Right renal cortex interstitium (tissue), 3 donors: Measurements from ENCODE around the gene FGF12. TPM values are rescaled to one million over a fixed set of nuclear protein-coding genes. Genes with fewer than 3 reads are reported as not detected.

ENCODE experiments used
- DNase-seq, 3 donors: peaks; one replicate each; pipeline ENCODE4 v3.0.0-alpha.2; 2013; ENCODE audit warnings: low read depth in 3 of 3, low spot score in 2 of 3
- polyA plus RNA-seq, 3 donors: library from polyadenylated mRNA; unstranded; fragments of 120-200 nt; gene quantifications; one replicate each; pipeline ENCODE4 v1.2.1, GENCODE V29; 2013; ENCODE audit not compliant: insufficient read length in 3 of 3

FGF12 gene
- polyA plus RNA-seq, 3 donors: 7.5 to 9.8 (median 8.6) TPM

DNA sequence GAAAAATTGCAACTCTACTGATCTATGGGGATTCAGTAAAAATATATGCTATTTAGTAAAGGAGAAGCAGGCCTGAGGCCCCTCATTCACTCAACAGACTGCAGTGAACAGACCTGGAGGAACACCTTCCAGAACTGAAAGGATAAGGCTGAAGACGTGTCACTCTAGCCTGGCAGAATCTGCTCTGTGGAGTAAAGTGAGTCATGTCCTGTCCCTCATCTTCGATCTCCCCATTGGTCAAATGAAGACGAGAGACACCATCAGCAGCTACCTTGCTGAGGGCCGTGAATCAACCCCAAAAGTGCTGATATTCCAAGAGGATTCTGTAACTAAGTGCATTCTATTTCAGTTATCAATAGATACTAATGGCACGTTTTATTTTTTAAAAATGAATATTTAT lies 359.7 kb downstream of the FGF12 start:
- no peak for DNase-seq

DNA sequence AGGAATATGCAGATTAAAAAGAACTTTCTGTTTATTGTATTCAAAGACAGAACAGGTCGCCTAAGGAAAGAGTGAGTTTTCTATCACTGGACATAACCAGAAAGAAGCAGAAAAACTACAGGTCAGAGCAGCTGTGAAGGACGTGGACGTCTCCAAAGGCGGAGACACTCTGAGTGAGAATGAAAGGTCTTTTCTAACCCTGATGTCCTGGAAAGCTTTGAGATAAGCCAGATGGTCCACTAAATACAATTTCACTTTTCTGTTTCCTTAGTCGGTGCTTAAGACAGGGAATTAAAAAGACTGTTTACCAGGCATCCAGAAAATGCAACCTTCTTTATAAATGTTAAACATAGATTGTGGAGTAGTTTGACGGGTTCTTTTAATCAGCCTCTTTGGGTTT lies 360.4 kb downstream of the FGF12 start:
- DNase-seq: no peak

- no peak for DNase-seq
Measured at GRCh38 chr3:192365571-192365970, 361.8 kb downstream of the FGF12 start.

- no peak for DNase-seq
Measured at GRCh38 chr3:192364316-192364715, 363.0 kb downstream of the FGF12 start.

DNA sequence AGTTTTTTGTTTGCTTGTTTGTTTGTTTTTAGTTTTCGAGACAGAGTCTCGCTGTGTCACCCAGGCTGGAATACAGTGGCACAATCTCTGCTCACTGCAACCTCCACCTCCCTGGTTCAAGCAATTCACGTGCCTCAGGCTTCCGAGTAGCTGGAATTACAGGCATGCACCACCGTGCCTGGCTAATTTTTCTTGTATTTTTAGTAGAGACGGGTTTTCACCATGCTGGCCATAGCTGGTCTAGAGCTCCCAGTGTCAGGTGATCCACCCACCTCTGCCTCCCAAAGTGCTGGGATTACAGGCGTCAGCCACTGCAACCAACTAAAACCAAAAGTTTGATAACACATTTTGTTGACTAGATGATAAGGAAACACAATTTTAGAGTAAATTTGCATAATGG lies 372.7 kb downstream of the FGF12 start:
- no peak for DNase-seq

DNA sequence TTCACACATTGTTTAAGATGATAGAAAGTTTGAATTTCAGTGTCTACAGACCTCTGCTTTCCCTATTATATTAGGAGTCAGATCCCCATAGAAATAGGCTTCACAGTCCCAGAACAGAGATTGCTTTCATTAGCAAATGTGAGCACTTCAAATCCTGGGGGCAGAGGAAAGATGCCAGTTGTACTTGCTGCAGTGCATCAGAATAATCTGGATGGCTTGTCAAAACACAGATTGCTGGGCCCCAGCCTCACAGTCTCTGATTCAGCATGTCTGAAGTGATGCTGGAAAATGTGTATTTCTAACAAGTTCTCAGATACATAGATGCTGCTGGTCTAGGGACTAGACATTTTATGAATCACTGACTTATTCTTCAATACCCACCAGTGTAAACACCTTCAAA lies 375.2 kb downstream of the FGF12 start:
- DNase-seq: no peak

DNA sequence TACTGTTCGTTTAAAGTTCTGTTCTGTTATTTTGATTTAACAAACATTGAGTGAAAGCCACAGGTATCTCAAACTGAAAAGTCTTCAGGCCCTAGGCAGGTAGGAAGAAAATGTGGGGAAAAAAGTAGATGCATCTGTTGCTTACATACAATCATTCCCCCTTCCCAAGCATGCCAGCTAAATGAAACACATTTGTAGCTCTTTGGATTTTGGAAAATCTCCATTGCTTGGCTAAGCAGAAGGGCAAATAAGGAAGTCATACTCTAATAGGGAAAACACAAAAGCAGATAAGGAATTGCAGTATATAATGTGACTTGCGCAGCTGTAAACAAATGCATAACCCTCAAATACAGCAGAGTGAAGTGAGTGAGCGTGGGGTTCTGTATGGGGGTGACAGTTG lies 375.9 kb downstream of the FGF12 start:
- no peak for DNase-seq

DNA sequence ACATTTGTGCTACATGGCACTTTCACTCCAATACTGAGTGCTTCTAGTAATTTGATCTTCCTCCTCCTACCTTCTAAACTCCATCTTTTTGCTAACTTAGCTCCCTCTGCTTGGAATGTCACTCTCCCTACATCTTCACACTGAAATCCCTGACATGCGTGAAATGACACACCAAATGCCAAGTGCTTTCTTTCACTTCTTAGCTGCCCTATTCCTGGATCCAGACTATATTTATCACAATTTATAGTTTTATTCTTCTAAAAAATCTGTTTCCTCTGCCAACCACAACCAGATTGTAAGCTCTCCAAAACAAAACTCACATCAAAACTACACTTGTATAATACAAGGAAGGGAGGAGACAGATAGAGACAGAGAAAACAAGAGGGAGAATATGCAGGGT lies 387.3 kb downstream of the FGF12 start:
- DNase-seq: no peak

GRCh38 chr3:192339214-192339613 lies 388.1 kb downstream of the FGF12 start:
- DNase-seq: no peak

- DNase-seq: no peak
Measured at GRCh38 chr3:192336286-192336685, 391.1 kb downstream of the FGF12 start.

DNA sequence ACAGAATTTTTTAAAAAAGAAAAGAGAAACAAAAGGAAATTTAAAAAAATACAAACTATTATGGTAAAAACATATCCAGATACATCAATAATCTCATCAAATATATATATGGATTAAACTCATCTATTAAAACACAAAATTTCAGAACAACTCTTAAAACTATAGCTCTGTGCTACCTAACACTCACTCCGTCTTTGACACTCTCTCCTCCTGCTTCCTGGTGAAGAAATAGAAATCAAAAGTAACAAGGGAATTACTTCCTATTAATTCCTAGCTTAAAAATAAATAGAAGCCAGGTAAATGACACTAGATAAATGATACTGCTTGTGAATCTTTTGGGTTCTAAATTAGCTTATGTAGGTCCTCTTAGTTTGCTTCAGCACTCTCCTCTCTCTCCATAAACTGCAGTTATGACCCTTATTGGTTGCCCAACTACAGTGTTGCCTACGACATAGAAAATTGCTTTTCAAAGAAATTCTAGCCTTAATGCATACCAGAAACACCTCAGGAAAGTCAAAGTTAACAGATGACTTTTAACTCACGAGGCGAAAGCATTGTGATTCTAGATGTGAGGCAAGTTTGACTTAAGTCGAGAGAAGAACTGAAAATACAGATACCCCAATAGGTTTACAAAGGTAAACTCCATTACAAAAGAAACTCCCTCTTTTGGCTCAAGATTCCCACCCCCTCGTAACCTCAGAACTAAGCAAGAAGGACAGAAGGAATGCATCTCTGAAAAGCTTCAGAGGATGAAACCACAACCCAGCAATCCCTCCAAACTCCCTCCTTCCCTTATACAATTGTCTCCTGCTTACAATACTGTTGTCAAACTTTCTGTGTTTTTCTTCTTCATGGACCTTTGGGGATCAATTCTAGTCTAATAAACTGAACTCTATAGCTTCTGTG lies 394.7 kb downstream of the FGF12 start:
- no peak for DNase-seq

DNA sequence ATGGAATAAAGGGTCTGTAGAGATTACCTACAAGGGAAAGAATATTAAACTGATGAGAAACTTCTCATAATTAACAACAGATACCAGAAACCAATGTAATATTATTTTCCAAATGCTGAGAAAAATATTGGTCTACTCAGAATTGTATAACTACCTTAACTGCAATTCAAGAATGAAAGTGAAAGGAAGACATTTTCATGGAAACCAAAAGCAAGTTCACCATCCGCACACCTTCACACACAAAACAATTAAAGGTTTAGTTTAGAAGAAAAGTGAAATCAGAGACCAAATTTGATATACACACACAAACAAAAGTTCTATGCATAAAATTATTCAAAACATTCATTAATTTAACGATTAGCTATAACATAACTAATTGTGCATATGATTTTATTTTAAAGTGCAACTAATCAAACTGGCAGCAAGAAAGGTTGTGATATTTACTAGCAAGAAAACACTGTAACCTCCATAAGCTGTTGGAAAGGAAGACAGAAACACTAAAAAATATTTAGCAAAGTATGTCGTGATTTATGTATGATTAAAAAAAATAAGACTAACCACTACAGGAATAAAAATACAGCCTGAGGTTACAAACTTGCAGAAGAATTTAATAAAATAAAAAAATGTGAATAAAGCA lies 395.5 kb downstream of the FGF12 start:
- no peak for DNase-seq

DNA sequence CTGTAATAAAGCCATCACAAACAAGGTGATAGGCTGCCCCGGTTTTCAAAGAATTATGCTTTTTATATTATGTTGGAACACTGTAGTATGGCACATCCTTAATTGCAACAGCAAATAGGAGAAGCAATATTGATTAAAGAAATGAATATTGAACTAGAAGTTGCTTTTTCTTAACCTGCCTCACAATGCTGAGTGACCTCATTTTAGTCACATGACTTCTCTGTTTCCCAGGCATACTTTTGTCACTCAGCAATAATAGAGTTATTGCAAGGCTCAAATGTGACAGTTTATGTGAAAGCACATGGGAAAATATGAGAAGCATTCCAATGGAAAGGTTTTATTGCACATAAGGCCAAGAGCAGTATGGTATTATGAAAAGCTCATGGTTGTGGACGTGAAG lies 400.7 kb downstream of the FGF12 start:
- no peak for DNase-seq

- DNase-seq: no peak
Measured at GRCh38 chr3:192317564-192317963, 409.8 kb downstream of the FGF12 start.

- DNase-seq: no peak
Measured at GRCh38 chr3:192313605-192314004, 413.7 kb downstream of the FGF12 start.

- DNase-seq: no peak
Measured at GRCh38 chr3:192307631-192308030, 419.7 kb downstream of the FGF12 start.

DNA sequence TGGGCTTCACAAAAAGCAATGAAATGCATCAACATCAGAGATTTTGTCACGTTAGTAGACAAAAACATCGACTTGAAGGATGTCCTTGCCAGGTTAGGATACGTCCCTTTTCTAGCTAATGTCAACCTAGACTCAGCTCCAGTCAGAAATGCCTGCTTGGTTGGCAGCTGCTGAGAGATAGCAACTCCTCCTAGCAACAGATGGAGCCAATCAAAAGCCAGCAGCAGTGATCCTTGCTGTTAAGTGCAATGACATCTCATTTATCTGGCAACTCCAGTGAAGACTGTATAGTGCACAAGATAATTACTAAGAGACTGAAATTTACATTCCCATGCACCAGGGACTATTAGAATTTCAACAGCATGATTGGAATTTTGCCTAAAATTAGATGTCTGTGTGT lies 424.1 kb downstream of the FGF12 start:
- DNase-seq: no peak

DNA sequence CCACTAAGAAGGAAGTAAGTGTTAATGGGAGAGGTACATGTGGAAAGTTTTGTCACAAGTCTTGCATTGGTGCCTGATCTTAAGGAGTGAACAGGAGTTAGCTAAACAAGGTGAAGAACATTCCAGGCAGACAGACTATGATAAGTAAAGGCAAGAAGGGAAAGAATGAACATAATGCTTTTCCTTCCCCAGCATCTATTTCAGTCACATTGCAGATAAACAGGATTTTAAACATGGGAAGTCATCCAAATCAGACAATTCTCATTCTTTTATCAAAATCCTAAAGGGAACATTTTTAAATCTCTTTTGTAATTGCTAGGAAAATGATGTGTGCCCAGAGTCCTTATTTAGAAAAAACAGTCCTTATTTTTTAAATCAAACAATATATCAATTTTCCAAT lies 424.6 kb downstream of the FGF12 start:
- no peak for DNase-seq

DNA sequence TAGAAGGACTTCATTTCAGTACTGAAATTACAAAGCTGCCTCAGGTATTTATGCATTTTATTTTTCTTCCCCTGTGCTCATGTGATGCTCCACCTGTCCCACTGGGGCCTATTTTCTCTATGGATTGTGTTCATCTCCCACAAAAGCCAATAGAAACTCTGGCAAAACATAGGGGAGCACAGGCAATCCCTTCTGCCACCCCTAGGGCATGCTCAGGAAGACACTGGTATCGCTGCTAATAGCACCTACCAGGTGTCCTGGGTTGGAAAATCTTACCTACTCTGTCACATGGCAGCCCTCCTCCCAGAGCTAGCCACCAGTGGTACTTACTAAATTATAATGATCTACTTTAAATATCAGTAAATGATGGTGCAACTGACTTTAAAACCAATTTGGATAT lies 427.4 kb downstream of the FGF12 start:
- DNase-seq: no peak

GRCh38 chr3:192296845-192297244 lies 430.5 kb downstream of the FGF12 start:
- DNase-seq: no peak

- no peak for DNase-seq
Measured at GRCh38 chr3:192284443-192285072, 442.8 kb downstream of the FGF12 start.
